Measurements from ENCODE around the gene NETO2. TPM values are rescaled to one million over a fixed set of nuclear protein-coding genes. Genes with fewer than 3 reads are reported as not detected.
"Not testable (repeated sequence)": the region's sequence is repeated elsewhere in the genome, so short reads cannot be mapped to it uniquely, and the experiment has no call there.

The NETO2 gene
- total RNA-seq, 1 experiment from 2014 or later = 69.8 TPM

- no peak for DNase-seq (ENCODE audit: low spot score)
Measured at GRCh38 chr16:47064775-47065174, 79.0 kb downstream of the NETO2 start.

- DNase-seq (ENCODE audit: low spot score) = no peak
Measured at GRCh38 chr16:47063011-47063724, 80.6 kb downstream of the NETO2 start.

- no peak for DNase-seq (ENCODE audit: low spot score)
Measured at GRCh38 chr16:47061204-47061603, 82.5 kb downstream of the NETO2 start.

- no peak for DNase-seq (ENCODE audit: low spot score)
Measured at GRCh38 chr16:47060596-47060995, 83.1 kb downstream of the NETO2 start.

- no peak for DNase-seq (ENCODE audit: low spot score)
Measured at GRCh38 chr16:47059991-47060390, 83.8 kb downstream of the NETO2 start.

GRCh38 chr16:47059130-47059529, 84.6 kb downstream of the NETO2 start:
- DNase-seq (ENCODE audit: low spot score) = not testable (repeated sequence)

- no peak for DNase-seq (ENCODE audit: low spot score)
Measured at GRCh38 chr16:47058295-47059086, 85.3 kb downstream of the NETO2 start.

- DNase-seq (ENCODE audit: low spot score) = no peak
Measured at GRCh38 chr16:47057630-47057993, 86.1 kb downstream of the NETO2 start.

GRCh38 chr16:47056688-47057629, 86.8 kb downstream of the NETO2 start:
- no peak for DNase-seq (ENCODE audit: low spot score)

GRCh38 chr16:47056061-47056460, 87.7 kb downstream of the NETO2 start:
- not testable (repeated sequence) for DNase-seq (ENCODE audit: low spot score)

GRCh38 chr16:47055136-47055885, 88.4 kb downstream of the NETO2 start:
- no peak for DNase-seq (ENCODE audit: low spot score)

- no peak for DNase-seq (ENCODE audit: low spot score)
Measured at GRCh38 chr16:47054306-47054705, 89.4 kb downstream of the NETO2 start.

- no peak for DNase-seq (ENCODE audit: low spot score)
Measured at GRCh38 chr16:47053895-47054294, 89.8 kb downstream of the NETO2 start.

GRCh38 chr16:47052666-47053640, 90.8 kb downstream of the NETO2 start:
- DNase-seq (ENCODE audit: low spot score) = no peak

- no peak for DNase-seq (ENCODE audit: low spot score)
Measured at GRCh38 chr16:47051031-47051430, 92.7 kb downstream of the NETO2 start.

- DNase-seq (ENCODE audit: low spot score) = no peak
Measured at GRCh38 chr16:47049901-47050583, 93.7 kb downstream of the NETO2 start.

GRCh38 chr16:47047524-47048203, 96.1 kb downstream of the NETO2 start:
- DNase-seq (ENCODE audit: low spot score) = no peak

- no peak for DNase-seq (ENCODE audit: low spot score)
Measured at GRCh38 chr16:47046726-47047523, 96.8 kb downstream of the NETO2 start.

Measured in H4 (cell line).